HL-60 (cell line): ENCODE results near the gene B4GALT1.

ENCODE experiments used
- DNase-seq, 2 experiments: peaks; one replicate each; pipeline ENCODE4 v3.0.0-alpha.2; 2010 to 2020; ENCODE audit warnings: low read depth in 1 of 2, low spot score in 1 of 2
- H3K27ac ChIP-seq: fragments of 250-450 bp; sonication (Bioruptor Pico); replicated peaks from 2 replicates; pipeline ENCODE4 v1.5.1; 2020; ENCODE audit warnings: mild to moderate bottlenecking, moderate library complexity
- H3K27me3 ChIP-seq: fragments of 250-450 bp; sonication (Bioruptor Pico); 2 replicates; pipeline ENCODE4 v1.5.1; 2021; ENCODE audit warnings: mild to moderate bottlenecking, moderate library complexity; ENCODE audit not compliant: insufficient read depth, poor library complexity, severe bottlenecking
- H3K4me3 ChIP-seq: replicated peaks from 2 replicates; pipeline ENCODE4 v1.5.1; 2011; ENCODE audit warnings: mild to moderate bottlenecking, control low read depth, low read length; ENCODE audit not compliant: insufficient read depth
- GABPA ChIP-seq: IDR thresholded peaks from 2 replicates; pipeline ENCODE4 v1.6.1; 2012; ENCODE audit warnings: low read depth
- POLR2AphosphoS5 ChIP-seq: IDR thresholded peaks from 2 replicates; pipeline ENCODE4 v1.6.1; 2012; ENCODE audit warnings: low read depth
- SPI1 ChIP-seq: IDR thresholded peaks from 2 replicates; pipeline ENCODE4 v1.6.1; 2012; ENCODE audit warnings: low read depth, mild to moderate bottlenecking, borderline replicate concordance
- TF ChIP-seq, protein P1 (sequence below): IDR thresholded peaks from one replicate; pipeline ENCODE4 v1.5.1; 2011; ENCODE audit warnings: low read length, control low read depth, inconsistent platforms; ENCODE audit not compliant: insufficient read depth
- TF ChIP-seq, protein P2 (sequence below): IDR thresholded peaks from 2 replicates; pipeline ENCODE4 v1.6.1; 2012; ENCODE audit warnings: low read depth; ENCODE audit not compliant: insufficient replicate concordance

Gene B4GALT1

DNA sequence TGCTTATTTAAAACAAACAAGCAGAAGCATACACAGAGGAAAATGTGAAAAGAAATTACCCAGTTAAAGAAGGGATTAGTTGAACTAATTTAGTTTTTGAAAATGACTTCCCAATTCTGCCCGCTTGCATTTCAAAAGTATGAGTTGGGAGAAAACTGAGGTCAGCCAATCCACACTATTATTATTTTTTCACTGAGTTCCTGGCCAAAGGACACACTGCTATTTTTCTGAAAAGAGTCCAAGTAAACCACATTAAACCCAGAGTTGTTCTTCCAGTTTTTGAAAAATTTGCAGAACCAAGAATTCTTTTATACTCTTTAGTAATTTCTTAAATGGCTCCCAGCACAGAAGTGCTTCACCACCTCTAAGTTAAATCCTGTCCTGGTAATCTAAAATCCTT is 98.1 kb downstream of the B4GALT1 start:
- no peaks in the 10 kb centered on the region for H3K27me3 ChIP-seq
- no peak for DNase-seq
- no peak overlapping the region for H3K27ac ChIP-seq
- TF ChIP-seq SPI1 (no peak), POLR2AphosphoS5 (no peak), GABPA (no peak)
- TF ChIP-seq, protein P1, sequence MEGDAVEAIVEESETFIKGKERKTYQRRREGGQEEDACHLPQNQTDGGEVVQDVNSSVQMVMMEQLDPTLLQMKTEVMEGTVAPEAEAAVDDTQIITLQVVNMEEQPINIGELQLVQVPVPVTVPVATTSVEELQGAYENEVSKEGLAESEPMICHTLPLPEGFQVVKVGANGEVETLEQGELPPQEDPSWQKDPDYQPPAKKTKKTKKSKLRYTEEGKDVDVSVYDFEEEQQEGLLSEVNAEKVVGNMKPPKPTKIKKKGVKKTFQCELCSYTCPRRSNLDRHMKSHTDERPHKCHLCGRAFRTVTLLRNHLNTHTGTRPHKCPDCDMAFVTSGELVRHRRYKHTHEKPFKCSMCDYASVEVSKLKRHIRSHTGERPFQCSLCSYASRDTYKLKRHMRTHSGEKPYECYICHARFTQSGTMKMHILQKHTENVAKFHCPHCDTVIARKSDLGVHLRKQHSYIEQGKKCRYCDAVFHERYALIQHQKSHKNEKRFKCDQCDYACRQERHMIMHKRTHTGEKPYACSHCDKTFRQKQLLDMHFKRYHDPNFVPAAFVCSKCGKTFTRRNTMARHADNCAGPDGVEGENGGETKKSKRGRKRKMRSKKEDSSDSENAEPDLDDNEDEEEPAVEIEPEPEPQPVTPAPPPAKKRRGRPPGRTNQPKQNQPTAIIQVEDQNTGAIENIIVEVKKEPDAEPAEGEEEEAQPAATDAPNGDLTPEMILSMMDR = no peak
- TF ChIP-seq, protein P2, sequence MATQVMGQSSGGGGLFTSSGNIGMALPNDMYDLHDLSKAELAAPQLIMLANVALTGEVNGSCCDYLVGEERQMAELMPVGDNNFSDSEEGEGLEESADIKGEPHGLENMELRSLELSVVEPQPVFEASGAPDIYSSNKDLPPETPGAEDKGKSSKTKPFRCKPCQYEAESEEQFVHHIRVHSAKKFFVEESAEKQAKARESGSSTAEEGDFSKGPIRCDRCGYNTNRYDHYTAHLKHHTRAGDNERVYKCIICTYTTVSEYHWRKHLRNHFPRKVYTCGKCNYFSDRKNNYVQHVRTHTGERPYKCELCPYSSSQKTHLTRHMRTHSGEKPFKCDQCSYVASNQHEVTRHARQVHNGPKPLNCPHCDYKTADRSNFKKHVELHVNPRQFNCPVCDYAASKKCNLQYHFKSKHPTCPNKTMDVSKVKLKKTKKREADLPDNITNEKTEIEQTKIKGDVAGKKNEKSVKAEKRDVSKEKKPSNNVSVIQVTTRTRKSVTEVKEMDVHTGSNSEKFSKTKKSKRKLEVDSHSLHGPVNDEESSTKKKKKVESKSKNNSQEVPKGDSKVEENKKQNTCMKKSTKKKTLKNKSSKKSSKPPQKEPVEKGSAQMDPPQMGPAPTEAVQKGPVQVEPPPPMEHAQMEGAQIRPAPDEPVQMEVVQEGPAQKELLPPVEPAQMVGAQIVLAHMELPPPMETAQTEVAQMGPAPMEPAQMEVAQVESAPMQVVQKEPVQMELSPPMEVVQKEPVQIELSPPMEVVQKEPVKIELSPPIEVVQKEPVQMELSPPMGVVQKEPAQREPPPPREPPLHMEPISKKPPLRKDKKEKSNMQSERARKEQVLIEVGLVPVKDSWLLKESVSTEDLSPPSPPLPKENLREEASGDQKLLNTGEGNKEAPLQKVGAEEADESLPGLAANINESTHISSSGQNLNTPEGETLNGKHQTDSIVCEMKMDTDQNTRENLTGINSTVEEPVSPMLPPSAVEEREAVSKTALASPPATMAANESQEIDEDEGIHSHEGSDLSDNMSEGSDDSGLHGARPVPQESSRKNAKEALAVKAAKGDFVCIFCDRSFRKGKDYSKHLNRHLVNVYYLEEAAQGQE = no peak
- no peak overlapping the region for H3K4me3 ChIP-seq

DNA sequence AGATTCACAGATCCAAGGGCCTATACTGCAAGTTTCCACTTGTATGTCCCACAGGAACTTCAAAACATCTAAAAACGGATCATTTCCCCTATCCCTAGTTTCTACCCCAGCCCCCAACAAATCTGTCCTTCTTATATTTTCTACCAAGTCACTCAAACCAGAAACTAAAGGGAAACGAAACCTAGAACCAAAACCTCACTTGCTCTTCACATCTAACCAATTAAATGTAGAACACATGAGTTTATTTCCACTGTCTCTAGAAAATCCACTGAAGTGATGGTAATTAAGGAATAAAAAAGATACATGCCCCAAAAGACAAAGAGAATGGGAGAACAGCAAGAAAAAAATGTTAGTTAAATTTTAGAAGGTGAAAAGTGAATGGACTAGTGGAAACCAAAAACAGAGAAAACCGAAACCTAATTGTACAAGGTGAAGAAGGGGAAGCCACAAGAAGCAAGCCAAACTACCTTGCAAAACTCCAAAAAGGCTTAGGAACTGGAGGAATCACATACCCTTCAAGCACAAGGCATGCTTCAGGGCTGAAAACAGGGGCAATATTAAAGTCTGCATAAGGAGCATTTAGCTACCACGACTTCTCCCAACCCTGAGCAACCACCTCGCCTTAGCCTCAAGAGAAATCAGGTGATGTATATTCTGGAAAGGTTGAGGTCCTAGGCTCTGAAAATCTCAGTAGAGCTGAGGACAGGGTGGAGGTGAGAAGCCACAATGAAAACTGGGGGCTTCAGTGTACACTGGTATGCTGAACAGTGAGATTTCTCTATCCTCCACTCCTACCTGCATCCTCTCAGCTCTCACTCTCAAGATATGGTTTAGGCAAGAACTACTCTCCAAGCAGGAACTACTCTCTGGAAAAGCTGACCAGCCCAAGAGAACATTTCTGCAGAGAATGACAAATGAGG is 101.7 kb downstream of the B4GALT1 start:
- no peak for TF ChIP-seq SPI1
- no peak for TF ChIP-seq GABPA
- TF ChIP-seq POLR2AphosphoS5 = no peak
- no peak for DNase-seq
- Histone ChIP-seq H3K27ac (no peak overlapping the region), H3K27me3 (no peaks in the 10 kb centered on the region), H3K4me3 (no peak overlapping the region)
